SK-N-SH (cell line): ENCODE measurements around the gene MRPL52. TPM values are rescaled to one million over a fixed set of nuclear protein-coding genes. Genes with fewer than 3 reads are reported as not detected.

Experiments
- CTCF ChIA-PET: fragments of 300-600, 350-600 bp; formaldehyde crosslinking; extraction: SDS; loops from one replicate; lab custom pipeline; 2021; lab: Yijun Ruan, JAX
- POLR2A ChIA-PET: fragments of 350-600 bp; sonication (Branson Sonifier 250); formaldehyde crosslinking; extraction: SDS; loops from one replicate; lab custom pipeline; 2020; ENCODE audit warnings: antibody characterized with exemption, inconsistent platforms; lab: Yijun Ruan, JAX
- DNase-seq: peaks from one replicate; pipeline ENCODE4 v3.0.0; 2012
- H2AFZ ChIP-seq: fragments of 200-600 bp; sonication (generic); 2 replicates; pipeline ENCODE4 v1.8.1; 2016; ENCODE audit warnings: antibody characterized with exemption, mild to moderate bottlenecking, low read depth
- H3F3A ChIP-seq: fragments of 200-600 bp; sonication (generic); replicated peaks from 2 replicates; pipeline ENCODE3; 2016; ENCODE audit warnings: antibody characterized with exemption, mild to moderate bottlenecking; ENCODE audit not compliant: insufficient read depth
- H3K27ac ChIP-seq, 2 experiments: fragments of 200-500 bp in 1 of 2; fragments of 200-600 bp in 1 of 2; sonication (Bioruptor generic) in 1 of 2; sonication (generic), shearing (Covaris generic) in 1 of 2; 2 replicates each; pipeline versions ENCODE4 v1.5.1 to v1.6.1; 2014 to 2016; ENCODE audit warnings: low read depth in 2 of 2, inconsistent platforms in 1 of 2, low read length in 1 of 2, mild to moderate bottlenecking in 1 of 2, mixed read lengths in 1 of 2
- H3K27me3 ChIP-seq: fragments of 200-600 bp; sonication (generic), shearing (Covaris generic); 2 replicates; pipeline ENCODE4 v1.6.1; 2016; ENCODE audit warnings: mixed run types; ENCODE audit not compliant: insufficient read depth
- H3K36me3 ChIP-seq, 2 experiments: fragments of 200-500 bp in 1 of 2; fragments of 200-600 bp in 1 of 2; sonication (Bioruptor generic) in 1 of 2; sonication (generic) in 1 of 2; replicated peaks in 1 of 2; 2 replicates each; pipeline versions ENCODE3 to v1.5.1; 2014 to 2016; ENCODE audit warnings: low read length in 1 of 2, mild to moderate bottlenecking in 1 of 2; ENCODE audit not compliant: insufficient read depth in 2 of 2, control insufficient read depth in 1 of 2
- H3K4me1 ChIP-seq, 2 experiments: fragments of 200-500 bp in 1 of 2; fragments of 200-600 bp in 1 of 2; sonication (Bioruptor generic) in 1 of 2; sonication (generic), shearing (Covaris generic) in 1 of 2; 2 replicates each; pipeline versions ENCODE4 v1.5.1 to v1.6.1; 2014 to 2016; ENCODE audit warnings: low read depth in 1 of 2, low read length in 1 of 2, mixed run types in 1 of 2; ENCODE audit not compliant: insufficient read depth in 2 of 2, control insufficient read depth in 1 of 2
- H3K4me2 ChIP-seq: fragments of 200-600 bp; sonication (generic), shearing (Covaris generic); 2 replicates; pipeline ENCODE4 v1.6.1; 2017; ENCODE audit warnings: mixed run types
- H3K4me3 ChIP-seq, 2 experiments: fragments of 200-500 bp in 1 of 2; fragments of 200-600 bp in 1 of 2; sonication (Bioruptor generic) in 1 of 2; sonication (generic), shearing (Covaris generic) in 1 of 2; 2 replicates each; pipeline versions ENCODE4 v1.5.1 to v1.8.1; 2014 to 2016; ENCODE audit warnings: low read depth in 2 of 2, inconsistent platforms in 1 of 2, low read length in 1 of 2, mild to moderate bottlenecking in 1 of 2, mixed read lengths in 1 of 2, moderate library complexity in 1 of 2
- H3K79me2 ChIP-seq: fragments of 200-600 bp; sonication (generic); 2 replicates; pipeline ENCODE4 v1.8.1; 2017; ENCODE audit warnings: mild to moderate bottlenecking; ENCODE audit not compliant: insufficient read depth
- H3K9ac ChIP-seq: fragments of 200-600 bp; sonication (generic); 2 replicates; pipeline ENCODE4 v1.6.1; 2017; ENCODE audit warnings: mixed run types
- H3K9me2 ChIP-seq: fragments of 200-600 bp; sonication (generic); 2 replicates; pipeline ENCODE4 v1.6.1; 2017; ENCODE audit warnings: mixed run types
- H3K9me3 ChIP-seq: fragments of 200-600 bp; sonication (generic); 2 replicates; pipeline ENCODE4 v1.6.1; 2017; ENCODE audit warnings: mixed run types, mild to moderate bottlenecking, moderate library complexity
- H4K20me1 ChIP-seq: fragments of 200-600 bp; sonication (generic); 2 replicates; pipeline ENCODE4 v1.6.1; 2017; ENCODE audit warnings: mild to moderate bottlenecking, mixed run types; ENCODE audit not compliant: insufficient read depth
- ELF1 ChIP-seq: IDR thresholded peaks from 2 replicates; pipeline ENCODE4 v1.4.0; 2012
- GABPA ChIP-seq: IDR thresholded peaks from 2 replicates; pipeline ENCODE4 v1.4.0; 2012; ENCODE audit warnings: low read depth, mild to moderate bottlenecking
- MXI1 ChIP-seq: IDR thresholded peaks from 2 replicates; pipeline ENCODE4 v1.6.1; 2012; ENCODE audit warnings: mild to moderate bottlenecking, low read depth, low read length, improper control_type of control experiment
- NRF1 ChIP-seq: IDR thresholded peaks from 2 replicates; pipeline ENCODE4 v1.6.1; 2012; ENCODE audit warnings: low read depth, mild to moderate bottlenecking, low read length
- TAF1 ChIP-seq: IDR thresholded peaks from 2 replicates; pipeline ENCODE4 v1.6.1; 2012; ENCODE audit warnings: low read depth, mild to moderate bottlenecking, low read length, moderate library complexity, borderline replicate concordance
- TCF12 ChIP-seq: IDR thresholded peaks from 2 replicates; pipeline ENCODE4 v1.4.0; 2012
- YY1 ChIP-seq: IDR thresholded peaks from 2 replicates; pipeline ENCODE4 v1.4.0; 2012; ENCODE audit warnings: low read depth, mild to moderate bottlenecking
- WGBS: methylation state at CpG from one replicate; pipeline ENCODE4 v1.1.6; 2017; ENCODE audit warnings: low lambda C conversion rate; 5-methylcytosine and 5-hydroxymethylcytosine counted together
- polyA plus RNA-seq, 3 experiments: library from polyadenylated mRNA; depleted of rRNA; stranded (reverse); fragments of >200 nt; gene quantifications; 2 replicates each; pipeline ENCODE4 v1.2.3, GENCODE V29; 2012
- TF ChIP-seq, protein P1 (sequence below): IDR thresholded peaks from 2 replicates; pipeline ENCODE4 v1.4.0; 2012; ENCODE audit warnings: low read depth
- TF ChIP-seq, protein P2 (sequence below): IDR thresholded peaks from 2 replicates; pipeline ENCODE4 v1.4.0; 2012; ENCODE audit warnings: low read depth, borderline replicate concordance
- TF ChIP-seq, protein P3 (sequence below): fragments of 150-350 bp; IDR thresholded peaks from 2 replicates; pipeline ENCODE4 v1.6.1; 2017; ENCODE audit warnings: antibody characterized with exemption, low read length, low read depth, borderline replicate concordance
- TF ChIP-seq, protein P4 (sequence below): IDR thresholded peaks from 2 replicates; pipeline ENCODE4 v1.4.0; 2012; ENCODE audit warnings: low read depth, borderline replicate concordance
- TF ChIP-seq, protein P5 (sequence below): fragments of 200-600 bp; sonication (generic); IDR thresholded peaks from 2 replicates; pipeline ENCODE4 v1.6.1; 2017; ENCODE audit warnings: antibody characterized with exemption, mild to moderate bottlenecking, moderate library complexity
- TF ChIP-seq, protein P6 (sequence below): IDR thresholded peaks from 2 replicates; pipeline ENCODE4; 2012

Gene MRPL52
- polyA plus RNA-seq, 1 of the 3 experiments (the other 2 are of a cell fraction) = 116 TPM

DNA sequence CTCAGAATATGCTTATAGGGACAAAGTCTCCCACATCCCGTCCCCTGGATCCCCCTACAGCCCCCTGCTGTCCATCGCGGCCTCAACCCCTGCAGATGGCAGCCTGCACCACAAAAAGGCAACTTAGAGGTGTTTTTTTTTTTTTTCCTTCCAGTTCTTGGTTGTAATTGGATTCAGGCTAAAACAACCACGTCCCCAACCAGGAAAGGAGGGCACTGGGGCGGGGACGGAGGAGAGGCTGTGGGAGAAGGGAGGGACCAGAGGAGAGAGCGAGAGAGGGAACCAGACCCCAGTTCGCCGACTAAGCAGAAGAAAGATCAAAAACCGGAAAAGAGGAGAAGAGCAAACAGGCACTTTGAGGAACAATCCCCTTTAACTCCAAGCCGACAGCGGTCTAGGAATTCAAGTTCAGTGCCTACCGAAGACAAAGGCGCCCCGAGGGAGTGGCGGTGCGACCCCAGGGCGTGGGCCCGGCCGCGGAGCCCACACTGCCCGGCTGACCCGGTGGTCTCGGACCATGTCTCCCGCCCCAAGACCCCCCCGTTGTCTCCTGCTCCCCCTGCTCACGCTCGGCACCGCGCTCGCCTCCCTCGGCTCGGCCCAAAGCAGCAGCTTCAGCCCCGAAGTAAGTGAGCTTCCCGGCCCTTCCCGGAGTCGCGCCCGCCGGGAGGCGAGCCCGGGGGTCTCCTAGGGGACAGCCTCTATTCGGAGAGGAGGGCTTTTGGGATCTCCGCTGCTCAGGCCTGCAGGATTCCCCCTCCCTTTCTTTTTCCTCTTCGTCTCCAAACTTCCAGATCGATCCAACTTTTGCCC, 6.8 kb downstream of the MRPL52 start, which contains the start of gene MMP14 (continued):
- TF ChIP-seq, protein P1, sequence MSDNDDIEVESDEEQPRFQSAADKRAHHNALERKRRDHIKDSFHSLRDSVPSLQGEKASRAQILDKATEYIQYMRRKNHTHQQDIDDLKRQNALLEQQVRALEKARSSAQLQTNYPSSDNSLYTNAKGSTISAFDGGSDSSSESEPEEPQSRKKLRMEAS = no peak
- TF ChIP-seq TCF12 (no peak), TAF1 (peak; percentile 49; the same call in 1 of the 2 replicates), MXI1 (no peak), ELF1 (no peak), YY1 (no peak), GABPA (no peak)
- TF ChIP-seq, protein P2, sequence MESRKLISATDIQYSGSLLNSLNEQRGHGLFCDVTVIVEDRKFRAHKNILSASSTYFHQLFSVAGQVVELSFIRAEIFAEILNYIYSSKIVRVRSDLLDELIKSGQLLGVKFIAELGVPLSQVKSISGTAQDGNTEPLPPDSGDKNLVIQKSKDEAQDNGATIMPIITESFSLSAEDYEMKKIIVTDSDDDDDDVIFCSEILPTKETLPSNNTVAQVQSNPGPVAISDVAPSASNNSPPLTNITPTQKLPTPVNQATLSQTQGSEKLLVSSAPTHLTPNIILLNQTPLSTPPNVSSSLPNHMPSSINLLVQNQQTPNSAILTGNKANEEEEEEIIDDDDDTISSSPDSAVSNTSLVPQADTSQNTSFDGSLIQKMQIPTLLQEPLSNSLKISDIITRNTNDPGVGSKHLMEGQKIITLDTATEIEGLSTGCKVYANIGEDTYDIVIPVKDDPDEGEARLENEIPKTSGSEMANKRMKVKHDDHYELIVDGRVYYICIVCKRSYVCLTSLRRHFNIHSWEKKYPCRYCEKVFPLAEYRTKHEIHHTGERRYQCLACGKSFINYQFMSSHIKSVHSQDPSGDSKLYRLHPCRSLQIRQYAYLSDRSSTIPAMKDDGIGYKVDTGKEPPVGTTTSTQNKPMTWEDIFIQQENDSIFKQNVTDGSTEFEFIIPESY = no peak
- TF ChIP-seq, protein P3, sequence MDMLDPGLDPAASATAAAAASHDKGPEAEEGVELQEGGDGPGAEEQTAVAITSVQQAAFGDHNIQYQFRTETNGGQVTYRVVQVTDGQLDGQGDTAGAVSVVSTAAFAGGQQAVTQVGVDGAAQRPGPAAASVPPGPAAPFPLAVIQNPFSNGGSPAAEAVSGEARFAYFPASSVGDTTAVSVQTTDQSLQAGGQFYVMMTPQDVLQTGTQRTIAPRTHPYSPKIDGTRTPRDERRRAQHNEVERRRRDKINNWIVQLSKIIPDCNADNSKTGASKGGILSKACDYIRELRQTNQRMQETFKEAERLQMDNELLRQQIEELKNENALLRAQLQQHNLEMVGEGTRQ = no peak

DNA sequence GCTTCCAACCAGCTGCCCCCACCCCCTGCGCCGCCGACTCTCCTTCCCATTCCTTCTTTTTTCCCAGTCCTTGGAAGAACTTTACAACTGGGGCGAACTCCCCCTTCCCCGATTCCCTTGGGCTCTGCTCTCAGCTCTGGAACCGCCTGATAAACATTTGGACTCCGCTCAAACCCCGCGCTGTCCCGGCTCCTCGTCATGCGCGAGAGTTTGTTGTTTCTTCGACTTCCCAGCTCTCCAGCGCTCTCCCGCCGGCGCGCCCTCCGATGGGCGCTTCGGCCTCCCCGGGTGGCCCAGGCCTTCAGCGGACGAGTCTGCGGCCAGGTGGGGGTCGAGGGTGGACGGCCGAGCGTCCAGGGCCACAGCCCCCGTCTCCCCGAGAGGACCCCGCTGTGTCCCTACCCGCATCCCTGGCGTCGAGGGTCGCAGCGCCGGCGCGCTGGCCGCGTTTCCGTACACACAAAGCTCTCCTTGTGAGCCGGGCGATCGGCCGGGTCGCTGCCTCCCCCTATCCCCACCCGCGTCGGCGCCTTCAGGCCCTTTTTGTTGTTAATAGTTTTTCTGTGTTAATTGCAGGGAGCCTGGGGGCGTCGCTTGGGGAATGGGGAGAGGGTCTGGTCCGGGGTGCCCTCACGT, 7.5 kb downstream of the MRPL52 start:
- peaks cover 44% of the 10 kb centered on the region for H3K79me2 ChIP-seq
- H2AFZ ChIP-seq = no peak overlapping the region
- TF ChIP-seq, protein P4, sequence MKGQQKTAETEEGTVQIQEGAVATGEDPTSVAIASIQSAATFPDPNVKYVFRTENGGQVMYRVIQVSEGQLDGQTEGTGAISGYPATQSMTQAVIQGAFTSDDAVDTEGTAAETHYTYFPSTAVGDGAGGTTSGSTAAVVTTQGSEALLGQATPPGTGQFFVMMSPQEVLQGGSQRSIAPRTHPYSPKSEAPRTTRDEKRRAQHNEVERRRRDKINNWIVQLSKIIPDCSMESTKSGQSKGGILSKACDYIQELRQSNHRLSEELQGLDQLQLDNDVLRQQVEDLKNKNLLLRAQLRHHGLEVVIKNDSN = no peak
- TF ChIP-seq, protein P1 = peak; percentile 39; the same call in 1 of the 2 replicates
- TF ChIP-seq, protein P5, sequence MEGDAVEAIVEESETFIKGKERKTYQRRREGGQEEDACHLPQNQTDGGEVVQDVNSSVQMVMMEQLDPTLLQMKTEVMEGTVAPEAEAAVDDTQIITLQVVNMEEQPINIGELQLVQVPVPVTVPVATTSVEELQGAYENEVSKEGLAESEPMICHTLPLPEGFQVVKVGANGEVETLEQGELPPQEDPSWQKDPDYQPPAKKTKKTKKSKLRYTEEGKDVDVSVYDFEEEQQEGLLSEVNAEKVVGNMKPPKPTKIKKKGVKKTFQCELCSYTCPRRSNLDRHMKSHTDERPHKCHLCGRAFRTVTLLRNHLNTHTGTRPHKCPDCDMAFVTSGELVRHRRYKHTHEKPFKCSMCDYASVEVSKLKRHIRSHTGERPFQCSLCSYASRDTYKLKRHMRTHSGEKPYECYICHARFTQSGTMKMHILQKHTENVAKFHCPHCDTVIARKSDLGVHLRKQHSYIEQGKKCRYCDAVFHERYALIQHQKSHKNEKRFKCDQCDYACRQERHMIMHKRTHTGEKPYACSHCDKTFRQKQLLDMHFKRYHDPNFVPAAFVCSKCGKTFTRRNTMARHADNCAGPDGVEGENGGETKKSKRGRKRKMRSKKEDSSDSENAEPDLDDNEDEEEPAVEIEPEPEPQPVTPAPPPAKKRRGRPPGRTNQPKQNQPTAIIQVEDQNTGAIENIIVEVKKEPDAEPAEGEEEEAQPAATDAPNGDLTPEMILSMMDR = 0 out of 2 replicates have a peak, but pooled peaks have one; percentile 8
- TF ChIP-seq, protein P6, sequence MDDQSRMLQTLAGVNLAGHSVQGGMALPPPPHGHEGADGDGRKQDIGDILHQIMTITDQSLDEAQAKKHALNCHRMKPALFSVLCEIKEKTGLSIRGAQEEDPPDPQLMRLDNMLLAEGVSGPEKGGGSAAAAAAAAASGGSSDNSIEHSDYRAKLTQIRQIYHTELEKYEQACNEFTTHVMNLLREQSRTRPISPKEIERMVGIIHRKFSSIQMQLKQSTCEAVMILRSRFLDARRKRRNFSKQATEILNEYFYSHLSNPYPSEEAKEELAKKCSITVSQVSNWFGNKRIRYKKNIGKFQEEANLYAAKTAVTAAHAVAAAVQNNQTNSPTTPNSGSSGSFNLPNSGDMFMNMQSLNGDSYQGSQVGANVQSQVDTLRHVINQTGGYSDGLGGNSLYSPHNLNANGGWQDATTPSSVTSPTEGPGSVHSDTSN = no peak
- TF ChIP-seq NRF1 (0 out of 2 replicates have a peak, but pooled peaks have one; percentile 21), TAF1 (no peak)
- ChIA-PET CTCF (interaction anchor here (0.8 to 6.2 kb wide), 4 partner anchors 11 to 16 kb away, joined by 3 to 59 read pairs (median 26); no protein-coding TSS in a partner anchor), POLR2A (interaction anchor here (2.6 kb wide), 1 partner anchor 12 kb away, joined by 12 read pairs; no protein-coding TSS in a partner anchor)
- 70% methylated on average over 55 of the region's 57 CpGs for WGBS
- H3K27me3 ChIP-seq = no peaks in the 10 kb centered on the region
- peak overlapping the region; percentile 54 to 71 for H3K4me3 ChIP-seq
- no peaks in the 10 kb centered on the region for H3K9me3 ChIP-seq
- H3F3A ChIP-seq = peaks cover 12% of the 10 kb centered on the region
- H3K9ac ChIP-seq = peak overlapping the region; percentile 88
- H3K9me2 ChIP-seq = no peaks in the 10 kb centered on the region
- H3K4me2 ChIP-seq = peak overlapping the region; percentile 76
- peak; percentile 62 for DNase-seq
- peaks cover 17 to 19% of the 10 kb centered on the region in 2 experiments for H3K36me3 ChIP-seq
- H4K20me1 ChIP-seq = no peaks in the 10 kb centered on the region
- H3K4me1 ChIP-seq = peaks cover 0 to 10% of the 10 kb centered on the region in 2 experiments; a peak in 1 of 4 replicates
- peak overlapping the region in 1 of 2 experiments; percentile 64; a peak in 2 of 4 replicates for H3K27ac ChIP-seq
